Measurements from ENCODE around the gene AHDC1. TPM values are rescaled to one million over a fixed set of nuclear protein-coding genes. Genes with fewer than 3 reads are reported as not detected.

The AHDC1 gene
- total RNA-seq, 1 experiment from 2014 or later = 18.4 TPM

DNA sequence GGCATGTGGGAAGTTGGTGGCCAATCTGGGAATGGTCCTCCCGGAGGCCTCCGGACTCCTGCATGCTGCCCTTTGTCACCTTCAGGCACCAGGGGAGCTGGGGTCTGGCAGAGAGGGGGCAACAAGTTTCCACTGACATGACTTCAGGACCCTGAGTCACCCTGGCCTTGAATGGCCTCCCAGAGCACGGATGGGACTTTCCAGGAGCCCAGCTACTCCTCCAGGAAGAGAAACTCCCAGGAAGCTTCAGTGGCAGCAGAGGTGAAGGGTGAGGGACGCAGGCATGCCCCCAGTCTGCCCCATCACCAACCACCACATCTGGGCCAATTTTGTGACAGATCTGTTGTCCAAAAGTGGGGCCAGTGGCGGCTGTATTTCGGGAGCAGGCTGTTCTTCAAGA is 58.1 kb downstream of the AHDC1 start:
- no peak overlapping the region for H3K4me3 Mint-ChIP-seq (ENCODE audit: unreplicated experiment)
- intact Hi-C loops (cut with micrococcal nuclease) = no loop called here
- H3K9me3 Mint-ChIP-seq (ENCODE audit: unreplicated experiment) = no peaks in the 10 kb centered on the region
- TF ChIP-seq, protein P1, sequence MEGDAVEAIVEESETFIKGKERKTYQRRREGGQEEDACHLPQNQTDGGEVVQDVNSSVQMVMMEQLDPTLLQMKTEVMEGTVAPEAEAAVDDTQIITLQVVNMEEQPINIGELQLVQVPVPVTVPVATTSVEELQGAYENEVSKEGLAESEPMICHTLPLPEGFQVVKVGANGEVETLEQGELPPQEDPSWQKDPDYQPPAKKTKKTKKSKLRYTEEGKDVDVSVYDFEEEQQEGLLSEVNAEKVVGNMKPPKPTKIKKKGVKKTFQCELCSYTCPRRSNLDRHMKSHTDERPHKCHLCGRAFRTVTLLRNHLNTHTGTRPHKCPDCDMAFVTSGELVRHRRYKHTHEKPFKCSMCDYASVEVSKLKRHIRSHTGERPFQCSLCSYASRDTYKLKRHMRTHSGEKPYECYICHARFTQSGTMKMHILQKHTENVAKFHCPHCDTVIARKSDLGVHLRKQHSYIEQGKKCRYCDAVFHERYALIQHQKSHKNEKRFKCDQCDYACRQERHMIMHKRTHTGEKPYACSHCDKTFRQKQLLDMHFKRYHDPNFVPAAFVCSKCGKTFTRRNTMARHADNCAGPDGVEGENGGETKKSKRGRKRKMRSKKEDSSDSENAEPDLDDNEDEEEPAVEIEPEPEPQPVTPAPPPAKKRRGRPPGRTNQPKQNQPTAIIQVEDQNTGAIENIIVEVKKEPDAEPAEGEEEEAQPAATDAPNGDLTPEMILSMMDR (IDR thresholded peaks at IDR 0.05; ENCODE audit: unreplicated experiment) = no peak
- H3K4me1 Mint-ChIP-seq (ENCODE audit: insufficient read depth, unreplicated experiment) = peaks cover 28% of the 10 kb centered on the region
- no TSS peak for BruUV-seq (replicated peaks)
- DNase-seq (ENCODE audit: unreplicated experiment) = no peak
- H3K27ac Mint-ChIP-seq (ENCODE audit: low read depth, unreplicated experiment) = no peak overlapping the region
- H3K27me3 Mint-ChIP-seq (ENCODE audit: insufficient read depth, unreplicated experiment) = no peaks in the 10 kb centered on the region
- ChIA-PET CTCF (interaction anchor here (0.7 to 3.6 kb wide), 4 partner anchors 10 to 117 kb away, joined by 3 to 36 read pairs (median 4); no protein-coding TSS in a partner anchor), POLR2A (interaction anchor here (0.6 to 4.1 kb wide), 5 partner anchors 7 to 18 kb away, joined by 3 to 28 read pairs (median 5); no protein-coding TSS in a partner anchor)
- H3K36me3 Mint-ChIP-seq (ENCODE audit: insufficient read depth, unreplicated experiment) = peaks cover 43% of the 10 kb centered on the region

DNA sequence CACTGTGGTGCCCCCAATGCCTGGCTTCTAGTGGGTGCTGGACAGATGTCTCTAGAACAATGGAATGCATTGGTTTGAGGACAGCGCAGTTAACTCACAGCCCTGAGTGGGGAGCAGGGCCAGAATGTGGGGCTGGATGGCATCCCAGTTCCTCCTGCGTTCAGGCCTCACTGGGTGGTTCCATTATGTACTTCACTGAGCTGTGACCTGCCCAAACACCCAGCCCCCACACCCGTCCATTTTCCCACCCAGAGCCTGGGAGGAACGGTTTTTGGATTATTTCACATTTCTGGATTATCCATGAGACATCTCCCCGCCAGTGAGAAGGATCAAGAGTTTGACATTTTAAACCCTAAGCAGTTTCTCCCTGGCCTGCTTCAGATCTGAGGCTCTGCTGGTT is 58.7 kb downstream of the AHDC1 start:
- Mint-ChIP-seq H3K36me3 (ENCODE audit: insufficient read depth, unreplicated experiment) (peaks cover 46% of the 10 kb centered on the region), H3K27me3 (ENCODE audit: insufficient read depth, unreplicated experiment) (no peaks in the 10 kb centered on the region), H3K9me3 (ENCODE audit: unreplicated experiment) (no peaks in the 10 kb centered on the region), H3K4me1 (ENCODE audit: insufficient read depth, unreplicated experiment) (peaks cover 34% of the 10 kb centered on the region), H3K4me3 (ENCODE audit: unreplicated experiment) (no peak overlapping the region), H3K27ac (ENCODE audit: low read depth, unreplicated experiment) (peak overlapping the region; percentile 43)
- intact Hi-C loops (cut with micrococcal nuclease) = no loop called here
- ChIA-PET CTCF (interaction anchor here (0.7 to 3.6 kb wide), 6 partner anchors 11 to 144 kb away, joined by 3 to 36 read pairs (median 4); no protein-coding TSS in a partner anchor), POLR2A (interaction anchor here (0.6 to 4.1 kb wide), 4 partner anchors 8 to 19 kb away, joined by 3 to 28 read pairs (median 6); no protein-coding TSS in a partner anchor)
- no peak for DNase-seq (ENCODE audit: unreplicated experiment)
- TF ChIP-seq, protein P1 (IDR thresholded peaks at IDR 0.05; ENCODE audit: unreplicated experiment) = no peak
- BruUV-seq (replicated peaks) = no TSS peak

DNA sequence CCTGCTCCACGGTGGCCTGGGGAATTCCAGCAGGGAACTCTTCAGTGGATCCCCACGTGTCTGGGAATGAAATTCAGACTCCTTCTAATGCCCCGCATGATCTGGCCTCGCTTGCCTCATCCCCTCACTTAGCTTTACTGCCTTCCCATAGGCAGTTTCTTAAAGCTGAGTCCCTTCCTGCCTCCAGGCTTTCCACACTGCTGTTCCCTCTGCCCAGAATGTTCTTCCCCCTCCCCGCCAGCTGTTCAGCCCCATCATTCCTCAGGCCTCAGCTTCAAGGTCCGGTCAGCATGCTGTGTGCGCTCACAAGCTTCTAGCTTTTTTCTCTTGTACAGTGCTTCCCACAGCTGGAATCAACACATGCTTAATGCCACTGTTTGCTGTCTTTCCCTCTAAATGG is 59.1 kb downstream of the AHDC1 start:
- intact Hi-C loops (cut with micrococcal nuclease) = no loop called here
- peaks cover 39% of the 10 kb centered on the region for H3K4me1 Mint-ChIP-seq (ENCODE audit: insufficient read depth, unreplicated experiment)

DNA sequence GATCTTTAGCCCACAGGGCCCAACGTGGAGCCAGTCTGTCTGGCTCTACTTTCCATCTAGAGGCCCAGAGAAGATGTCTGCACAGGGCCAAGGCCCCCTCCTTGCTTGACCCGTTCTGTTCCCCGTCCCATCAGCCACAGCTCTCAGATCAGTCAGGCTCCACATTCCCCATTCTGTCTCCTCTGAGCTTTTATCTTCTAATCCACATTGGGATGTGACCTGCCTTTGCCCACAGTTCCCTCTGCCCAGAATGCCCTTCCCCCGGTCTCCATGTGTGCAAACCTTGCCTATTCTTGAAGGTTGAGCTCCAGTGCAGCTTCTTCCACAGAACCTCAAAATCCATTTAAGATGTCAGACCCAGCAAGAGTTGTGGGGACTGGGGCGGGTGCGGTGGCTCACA is 60.7 kb downstream of the AHDC1 start:
- no peak for DNase-seq (ENCODE audit: unreplicated experiment)
- peaks cover 43% of the 10 kb centered on the region for H3K4me1 Mint-ChIP-seq (ENCODE audit: insufficient read depth, unreplicated experiment)
- intact Hi-C loops (cut with micrococcal nuclease) = no loop called here
- TF ChIP-seq, protein P1 (IDR thresholded peaks at IDR 0.05; ENCODE audit: unreplicated experiment) = no peak
- H3K27ac Mint-ChIP-seq (ENCODE audit: low read depth, unreplicated experiment) = peak overlapping the region; percentile 87
- H3K27me3 Mint-ChIP-seq (ENCODE audit: insufficient read depth, unreplicated experiment) = no peaks in the 10 kb centered on the region
- POLR2A ChIA-PET = interaction anchor here (0.7 to 9.1 kb wide), 10 partner anchors 10 to 896 kb away, joined by 3 to 78 read pairs (median 6); partner anchors contain the start of genes FAM76A and WASF2
- TSS peak; percentile 54 for BruUV-seq (replicated peaks)
- H3K4me3 Mint-ChIP-seq (ENCODE audit: unreplicated experiment) = no peak overlapping the region
- CTCF ChIA-PET = interaction anchor here (0.7 to 3.6 kb wide), 5 partner anchors 13 to 243 kb away, joined by 3 to 36 read pairs (median 4); partner anchors contain the start of gene WASF2
- H3K36me3 Mint-ChIP-seq (ENCODE audit: insufficient read depth, unreplicated experiment) = peaks cover 50% of the 10 kb centered on the region
- no peaks in the 10 kb centered on the region for H3K9me3 Mint-ChIP-seq (ENCODE audit: unreplicated experiment)

More for the DNA sequence above, 59.1 kb downstream of the AHDC1 start:
- Mint-ChIP-seq H3K27me3 (ENCODE audit: insufficient read depth, unreplicated experiment) (no peaks in the 10 kb centered on the region), H3K9me3 (ENCODE audit: unreplicated experiment) (no peaks in the 10 kb centered on the region), H3K36me3 (ENCODE audit: insufficient read depth, unreplicated experiment) (peaks cover 50% of the 10 kb centered on the region), H3K27ac (ENCODE audit: low read depth, unreplicated experiment) (peak overlapping the region; percentile 43), H3K4me3 (ENCODE audit: unreplicated experiment) (no peak overlapping the region)
- TF ChIP-seq, protein P1 (IDR thresholded peaks at IDR 0.05; ENCODE audit: unreplicated experiment) = no peak
- POLR2A ChIA-PET = interaction anchor here (1.1 to 4.1 kb wide), 4 partner anchors 8 to 25 kb away, joined by 3 to 28 read pairs (median 8); no protein-coding TSS in a partner anchor
- no peak for DNase-seq (ENCODE audit: unreplicated experiment)
- BruUV-seq (replicated peaks) = no TSS peak
- CTCF ChIA-PET = interaction anchor here (0.7 to 3.6 kb wide), 6 partner anchors 11 to 143 kb away, joined by 3 to 36 read pairs (median 3); no protein-coding TSS in a partner anchor

All from MCF 10A (cell line).